ENCODE data around the gene LHFPL3. TPM values are rescaled to one million over a fixed set of nuclear protein-coding genes. Genes with fewer than 3 reads are reported as not detected.

Gene LHFPL3
- total RNA-seq, 1 donor from 2014 or later: not detected

- DNase-seq (ENCODE audit: low spot score, unreplicated experiment): no peak
- H3K4me3 Mint-ChIP-seq (ENCODE audit: low read depth): no peak overlapping the region
- no peak overlapping the region for H3K27ac Mint-ChIP-seq
- no peaks in the 10 kb centered on the region for H3K9me3 Mint-ChIP-seq (ENCODE audit: low read depth)
- no peaks in the 10 kb centered on the region for H3K36me3 Mint-ChIP-seq (ENCODE audit: insufficient read depth)
- no peaks in the 10 kb centered on the region for H3K4me1 Mint-ChIP-seq (ENCODE audit: low read depth)
- peaks cover 4% of the 10 kb centered on the region for H3K27me3 Mint-ChIP-seq
- TF ChIP-seq, protein P1, sequence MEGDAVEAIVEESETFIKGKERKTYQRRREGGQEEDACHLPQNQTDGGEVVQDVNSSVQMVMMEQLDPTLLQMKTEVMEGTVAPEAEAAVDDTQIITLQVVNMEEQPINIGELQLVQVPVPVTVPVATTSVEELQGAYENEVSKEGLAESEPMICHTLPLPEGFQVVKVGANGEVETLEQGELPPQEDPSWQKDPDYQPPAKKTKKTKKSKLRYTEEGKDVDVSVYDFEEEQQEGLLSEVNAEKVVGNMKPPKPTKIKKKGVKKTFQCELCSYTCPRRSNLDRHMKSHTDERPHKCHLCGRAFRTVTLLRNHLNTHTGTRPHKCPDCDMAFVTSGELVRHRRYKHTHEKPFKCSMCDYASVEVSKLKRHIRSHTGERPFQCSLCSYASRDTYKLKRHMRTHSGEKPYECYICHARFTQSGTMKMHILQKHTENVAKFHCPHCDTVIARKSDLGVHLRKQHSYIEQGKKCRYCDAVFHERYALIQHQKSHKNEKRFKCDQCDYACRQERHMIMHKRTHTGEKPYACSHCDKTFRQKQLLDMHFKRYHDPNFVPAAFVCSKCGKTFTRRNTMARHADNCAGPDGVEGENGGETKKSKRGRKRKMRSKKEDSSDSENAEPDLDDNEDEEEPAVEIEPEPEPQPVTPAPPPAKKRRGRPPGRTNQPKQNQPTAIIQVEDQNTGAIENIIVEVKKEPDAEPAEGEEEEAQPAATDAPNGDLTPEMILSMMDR (IDR thresholded peaks at IDR 0.05; ENCODE audit: unreplicated experiment): no peak
Observed at GRCh38 chr7:104434129-104434528, 105.7 kb downstream of the LHFPL3 start.

GRCh38 chr7:104442481-104442880, 114.1 kb downstream of the LHFPL3 start:
- H3K9me3 Mint-ChIP-seq (ENCODE audit: low read depth): no peaks in the 10 kb centered on the region
- H3K27me3 Mint-ChIP-seq: peaks cover 4% of the 10 kb centered on the region
- H3K36me3 Mint-ChIP-seq (ENCODE audit: insufficient read depth): no peaks in the 10 kb centered on the region
- H3K27ac Mint-ChIP-seq: no peak overlapping the region
- no peak overlapping the region for H3K4me3 Mint-ChIP-seq (ENCODE audit: low read depth)
- DNase-seq (ENCODE audit: low spot score, unreplicated experiment): no peak
- no peaks in the 10 kb centered on the region for H3K4me1 Mint-ChIP-seq (ENCODE audit: low read depth)
- TF ChIP-seq, protein P1 (IDR thresholded peaks at IDR 0.05; ENCODE audit: unreplicated experiment): no peak

DNA sequence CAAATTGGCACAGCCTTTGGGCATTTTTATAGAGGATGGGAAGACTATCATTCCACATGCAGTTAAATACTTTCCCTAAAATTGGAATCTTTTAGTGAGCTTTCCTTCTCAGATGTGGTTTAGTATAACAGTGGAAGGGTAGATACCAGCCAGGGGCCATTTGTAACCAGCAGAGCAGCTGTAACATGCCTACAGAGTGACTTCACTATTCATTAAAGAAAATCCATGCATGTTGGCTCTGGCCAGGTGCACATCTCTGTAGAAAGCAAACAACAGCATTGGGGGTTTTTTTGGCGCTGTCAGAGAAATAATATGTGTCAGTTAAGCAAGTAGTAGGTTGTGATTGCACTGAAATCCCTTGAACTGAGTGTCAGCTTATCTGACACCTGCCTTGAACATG, 115.6 kb downstream of the LHFPL3 start:
- Mint-ChIP-seq H3K27me3 (no peaks in the 10 kb centered on the region), H3K27ac (no peak overlapping the region), H3K4me3 (ENCODE audit: low read depth) (no peak overlapping the region), H3K36me3 (ENCODE audit: insufficient read depth) (no peaks in the 10 kb centered on the region), H3K4me1 (ENCODE audit: low read depth) (no peaks in the 10 kb centered on the region), H3K9me3 (ENCODE audit: low read depth) (no peaks in the 10 kb centered on the region)
- DNase-seq (ENCODE audit: low spot score, unreplicated experiment): no peak
- TF ChIP-seq, protein P1 (IDR thresholded peaks at IDR 0.05; ENCODE audit: unreplicated experiment): no peak

- H3K27me3 Mint-ChIP-seq: no peaks in the 10 kb centered on the region
- no peaks in the 10 kb centered on the region for H3K9me3 Mint-ChIP-seq (ENCODE audit: low read depth)
- no peak overlapping the region for H3K27ac Mint-ChIP-seq
- no peaks in the 10 kb centered on the region for H3K4me1 Mint-ChIP-seq (ENCODE audit: low read depth)
- TF ChIP-seq, protein P1 (IDR thresholded peaks at IDR 0.05; ENCODE audit: unreplicated experiment): no peak
- no peak overlapping the region for H3K4me3 Mint-ChIP-seq (ENCODE audit: low read depth)
- no peak for DNase-seq (ENCODE audit: low spot score, unreplicated experiment)
- H3K36me3 Mint-ChIP-seq (ENCODE audit: insufficient read depth): no peaks in the 10 kb centered on the region
Observed at GRCh38 chr7:104445393-104445792, 117.0 kb downstream of the LHFPL3 start.

DNA sequence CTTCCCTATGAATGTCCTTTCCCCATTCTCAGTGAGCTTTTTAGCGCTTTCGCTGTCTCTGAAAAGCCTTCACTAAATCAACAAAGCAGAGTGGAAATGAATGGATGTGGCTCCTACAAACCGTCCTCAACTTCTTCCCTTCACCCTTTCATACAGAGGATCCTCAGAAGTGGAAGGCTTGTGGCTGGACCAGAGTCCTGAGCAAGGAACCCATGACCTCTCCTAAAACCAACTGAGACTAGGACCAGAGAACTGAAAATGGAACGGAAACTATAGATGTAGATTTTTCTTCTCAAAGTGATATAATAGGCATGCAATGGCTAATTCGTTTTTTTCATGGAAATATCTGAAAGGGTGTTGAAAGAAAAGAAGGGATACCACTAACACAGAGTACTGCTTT, 122.5 kb downstream of the LHFPL3 start:
- Mint-ChIP-seq H3K4me3 (ENCODE audit: low read depth) (no peak overlapping the region), H3K4me1 (ENCODE audit: low read depth) (no peaks in the 10 kb centered on the region), H3K27ac (no peak overlapping the region), H3K36me3 (ENCODE audit: insufficient read depth) (no peaks in the 10 kb centered on the region), H3K9me3 (ENCODE audit: low read depth) (no peaks in the 10 kb centered on the region), H3K27me3 (no peaks in the 10 kb centered on the region)
- TF ChIP-seq, protein P1 (IDR thresholded peaks at IDR 0.05; ENCODE audit: unreplicated experiment): no peak
- DNase-seq (ENCODE audit: low spot score, unreplicated experiment): no peak
